Dermis microvascular lymphatic vessel endothelial cell (primary cell): ENCODE results near the gene HENMT1. TPM values are rescaled to one million over a fixed set of nuclear protein-coding genes. Genes with fewer than 3 reads are reported as not detected.
"Not testable (repeated sequence)": the region's sequence is repeated elsewhere in the genome, so short reads cannot be mapped to it uniquely, and the experiment has no call there.

Experiments used
- DNase-seq, 2 donors: peaks; one replicate each; pipeline versions ENCODE4 v3.0.0 to v3.0.0-alpha.2; 2010; ENCODE audit warnings: low read depth in 2 of 2
- total RNA-seq: library from RNA; depleted of rRNA; stranded (reverse); fragments of >200 nt; gene quantifications from 2 replicates; pipeline ENCODE4 v1.2.1, GENCODE V29; 2014

The HENMT1 gene
- total RNA-seq, 1 donor from 2014 or later: 0.90 TPM

- DNase-seq: no peak
Measured at GRCh38 chr1:108671143-108671542, 10.2 kb upstream of the HENMT1 start.

- no peak for DNase-seq
Measured at GRCh38 chr1:108670131-108670773, 9.4 kb upstream of the HENMT1 start.

- DNase-seq: no peak
Measured at GRCh38 chr1:108669679-108670078, 8.8 kb upstream of the HENMT1 start.

GRCh38 chr1:108668777-108669176 is 7.9 kb upstream of the HENMT1 start:
- DNase-seq: no peak

- not testable (repeated sequence) for DNase-seq
Measured at GRCh38 chr1:108667422-108667821, 6.5 kb upstream of the HENMT1 start.

- DNase-seq: no peak
Measured at GRCh38 chr1:108665771-108666170, 4.9 kb upstream of the HENMT1 start.

- DNase-seq: no peak
Measured at GRCh38 chr1:108665067-108665466, 4.2 kb upstream of the HENMT1 start.

GRCh38 chr1:108664481-108664880 is 3.6 kb upstream of the HENMT1 start:
- no peak for DNase-seq

- no peak for DNase-seq
Measured at GRCh38 chr1:108663074-108663473, 2.2 kb upstream of the HENMT1 start.

GRCh38 chr1:108657356-108658080 is 3.4 kb downstream of the HENMT1 start:
- DNase-seq: no peak

- no peak for DNase-seq
Measured at GRCh38 chr1:108653431-108654105, 7.3 kb downstream of the HENMT1 start.

- DNase-seq: peak; percentile 46 to 52
Measured at GRCh38 chr1:108646648-108647269, 14.1 kb downstream of the HENMT1 start.

GRCh38 chr1:108646265-108646647 is 14.6 kb downstream of the HENMT1 start:
- DNase-seq: no peak

GRCh38 chr1:108645564-108646184 is 15.2 kb downstream of the HENMT1 start:
- no peak for DNase-seq

GRCh38 chr1:108644984-108645383 is 15.9 kb downstream of the HENMT1 start:
- DNase-seq: no peak

GRCh38 chr1:108643492-108644335 is 17.2 kb downstream of the HENMT1 start:
- DNase-seq: peak; percentile 70 to 78

GRCh38 chr1:108640863-108641262 is 20.0 kb downstream of the HENMT1 start:
- DNase-seq: not testable (repeated sequence)

- DNase-seq: no peak
Measured at GRCh38 chr1:108639899-108640560, 20.9 kb downstream of the HENMT1 start.

GRCh38 chr1:108636876-108637275 is 24.0 kb downstream of the HENMT1 start:
- DNase-seq: no peak

GRCh38 chr1:108634521-108634920 is 26.4 kb downstream of the HENMT1 start:
- no peak for DNase-seq
